Mesenchymal stem cell (in vitro differentiated cells and primary cell): Measurements from ENCODE around the gene SNX18.
A peak's percentile ranks its signal among the peaks of the same experiment; 100 is the strongest.

ENCODE experiments used
- DNase-seq: peaks from one replicate; pipeline ENCODE4 v3.0.0-alpha.2; 2013
- H2AFZ ChIP-seq: one replicate; pipeline ENCODE4 v1.6.1; 2013; ENCODE audit warnings: low read depth, mild to moderate bottlenecking, control low read depth, inconsistent platforms, low read length, moderate library complexity
- H2AK5ac ChIP-seq: 2 replicates; pipeline ENCODE4 v1.6.1; 2013; ENCODE audit warnings: low read length, moderate library complexity, mild to moderate bottlenecking, inconsistent platforms; ENCODE audit not compliant: severe bottlenecking
- H2BK120ac ChIP-seq: one replicate; pipeline ENCODE4 v1.6.1; 2013; ENCODE audit warnings: low read depth, mild to moderate bottlenecking, inconsistent platforms, low read length, moderate library complexity
- H2BK12ac ChIP-seq, 2 experiments: one replicate each; pipeline ENCODE4 v1.6.1; 2013; ENCODE audit warnings: inconsistent platforms in 2 of 2, low read length in 2 of 2, mild to moderate bottlenecking in 2 of 2, moderate library complexity in 2 of 2, control low read depth in 1 of 2
- H2BK15ac ChIP-seq: one replicate; pipeline ENCODE4 v1.6.1; 2013; ENCODE audit warnings: mild to moderate bottlenecking, low read depth, inconsistent platforms; ENCODE audit not compliant: poor library complexity, severe bottlenecking
- H2BK5ac ChIP-seq: 2 replicates; pipeline ENCODE4 v1.6.1; 2013; ENCODE audit warnings: low read depth, mild to moderate bottlenecking, low read length, control low read depth, inconsistent platforms; ENCODE audit not compliant: poor library complexity, severe bottlenecking
- H3K14ac ChIP-seq, 2 experiments: one replicate each; pipeline ENCODE4 v1.6.1; 2013; ENCODE audit warnings: inconsistent platforms in 2 of 2, low read length in 2 of 2, control low read depth in 1 of 2, mild to moderate bottlenecking in 1 of 2, moderate library complexity in 1 of 2
- H3K18ac ChIP-seq, 2 experiments: one replicate each; pipeline ENCODE4 v1.6.1; 2013; ENCODE audit warnings: inconsistent platforms in 2 of 2, low read length in 2 of 2, control low read depth in 1 of 2, low read depth in 1 of 2, mild to moderate bottlenecking in 1 of 2
- H3K23ac ChIP-seq, 2 experiments: one replicate each; pipeline ENCODE4 v1.6.1; 2013; ENCODE audit warnings: inconsistent platforms in 2 of 2, low read length in 2 of 2, mild to moderate bottlenecking in 2 of 2, moderate library complexity in 2 of 2, control low read depth in 1 of 2
- H3K27ac ChIP-seq: 2 replicates; pipeline ENCODE4 v1.5.1; 2013; ENCODE audit warnings: mild to moderate bottlenecking, moderate library complexity, low read length, control low read depth, inconsistent platforms; ENCODE audit not compliant: poor library complexity, severe bottlenecking
- H3K27me3 ChIP-seq, 2 experiments: 2 replicates each; pipeline versions ENCODE4 v1.6.1 to v1.7.0; 2013; ENCODE audit warnings: low read length in 2 of 2, mild to moderate bottlenecking in 2 of 2, moderate library complexity in 2 of 2, control low read depth in 1 of 2, inconsistent platforms in 1 of 2; ENCODE audit not compliant: control insufficient read depth in 1 of 2, insufficient read depth in 1 of 2
- H3K36me3 ChIP-seq, 2 experiments: 2 replicates each; pipeline versions ENCODE4 v1.6.1 to v1.7.0; 2013; ENCODE audit warnings: low read length in 2 of 2, control low read depth in 1 of 2, inconsistent platforms in 1 of 2, low read depth in 1 of 2, mild to moderate bottlenecking in 1 of 2; ENCODE audit not compliant: insufficient read depth in 2 of 2, control insufficient read depth in 1 of 2
- H3K4ac ChIP-seq, 2 experiments: one replicate each; pipeline ENCODE4 v1.6.1; 2013; ENCODE audit warnings: inconsistent platforms in 2 of 2, low read length in 2 of 2, mild to moderate bottlenecking in 2 of 2, moderate library complexity in 2 of 2, control low read depth in 1 of 2, low read depth in 1 of 2
- H3K4me1 ChIP-seq: 2 replicates; pipeline ENCODE4 v1.6.1; 2013; ENCODE audit warnings: low read depth, low read length, control low read depth; ENCODE audit not compliant: control insufficient read depth, insufficient read depth
- H3K4me2 ChIP-seq: 2 replicates; pipeline ENCODE4 v1.6.1; 2013; ENCODE audit warnings: low read length, mild to moderate bottlenecking, inconsistent platforms; ENCODE audit not compliant: poor library complexity, severe bottlenecking
- H3K4me3 ChIP-seq, 2 experiments: 2 replicates each; pipeline versions ENCODE4 v1.5.1 to v1.7.0; 2013; ENCODE audit warnings: low read length in 2 of 2, mild to moderate bottlenecking in 2 of 2, control low read depth in 1 of 2, low read depth in 1 of 2; ENCODE audit not compliant: insufficient read depth in 1 of 2
- H3K79me1 ChIP-seq: replicated peaks from 2 replicates; pipeline ENCODE4 v1.6.1; 2013; ENCODE audit warnings: mild to moderate bottlenecking, control low read depth, low read length, inconsistent platforms; ENCODE audit not compliant: poor library complexity, severe bottlenecking
- H3K9ac ChIP-seq: 2 replicates; pipeline ENCODE4 v1.7.0; 2013; ENCODE audit warnings: mild to moderate bottlenecking, low read length, moderate library complexity
- H3K9me3 ChIP-seq: 2 replicates; pipeline ENCODE4 v1.7.0; 2013; ENCODE audit warnings: mild to moderate bottlenecking, low read length; ENCODE audit not compliant: control insufficient read depth
- H4K8ac ChIP-seq: one replicate; pipeline ENCODE4 v1.6.1; 2013; ENCODE audit warnings: inconsistent platforms, mild to moderate bottlenecking, low read length, moderate library complexity
- H4K91ac ChIP-seq: one replicate; pipeline ENCODE4 v1.6.1; 2013; ENCODE audit warnings: mild to moderate bottlenecking, low read length, inconsistent platforms

Gene SNX18

GRCh38 chr5:54593779-54594178 lies 76.2 kb downstream of the SNX18 start:
- no peak overlapping the region for H3K27ac ChIP-seq
- H3K18ac ChIP-seq: no peak overlapping the region
- H3K23ac ChIP-seq: no peak overlapping the region
- no peak overlapping the region for H4K8ac ChIP-seq
- no peak overlapping the region for H2AFZ ChIP-seq
- no peak overlapping the region for H2BK15ac ChIP-seq
- H4K91ac ChIP-seq: no peak overlapping the region
- H3K4me1 ChIP-seq: no peaks in the 10 kb centered on the region
- no peak for DNase-seq
- peaks cover 22% of the 10 kb centered on the region for H3K9me3 ChIP-seq
- H2BK5ac ChIP-seq: no peak overlapping the region
- H2BK120ac ChIP-seq: no peak overlapping the region
- H2BK12ac ChIP-seq: no peak overlapping the region
- no peak overlapping the region for H3K4ac ChIP-seq
- no peaks in the 10 kb centered on the region for H3K36me3 ChIP-seq
- H3K27me3 ChIP-seq: no peaks in the 10 kb centered on the region
- H3K4me2 ChIP-seq: no peak overlapping the region
- no peaks in the 10 kb centered on the region for H3K79me1 ChIP-seq
- H3K4me3 ChIP-seq: no peak overlapping the region
- H3K9ac ChIP-seq: no peak overlapping the region
- no peak overlapping the region for H3K14ac ChIP-seq
- no peak overlapping the region for H2AK5ac ChIP-seq

GRCh38 chr5:54594181-54594580 lies 76.6 kb downstream of the SNX18 start:
- H3K9ac ChIP-seq: no peak overlapping the region
- no peak overlapping the region for H2AK5ac ChIP-seq
- no peaks in the 10 kb centered on the region for H3K4me1 ChIP-seq
- no peak overlapping the region for H3K27ac ChIP-seq
- H2BK120ac ChIP-seq: no peak overlapping the region
- H3K9me3 ChIP-seq: peaks cover 25% of the 10 kb centered on the region
- no peak overlapping the region for H4K91ac ChIP-seq
- H3K36me3 ChIP-seq: no peaks in the 10 kb centered on the region
- no peak overlapping the region for H4K8ac ChIP-seq
- no peak for DNase-seq
- H3K14ac ChIP-seq: no peak overlapping the region
- no peak overlapping the region for H2BK5ac ChIP-seq
- no peaks in the 10 kb centered on the region for H3K27me3 ChIP-seq
- no peak overlapping the region for H3K4me3 ChIP-seq
- H3K4ac ChIP-seq: no peak overlapping the region
- no peak overlapping the region for H2BK12ac ChIP-seq
- H3K79me1 ChIP-seq: no peaks in the 10 kb centered on the region
- no peak overlapping the region for H3K18ac ChIP-seq
- no peak overlapping the region for H2BK15ac ChIP-seq
- no peak overlapping the region for H3K23ac ChIP-seq
- H2AFZ ChIP-seq: no peak overlapping the region
- H3K4me2 ChIP-seq: no peak overlapping the region

- Histone ChIP-seq H2BK12ac (no peak overlapping the region), H2AFZ (no peak overlapping the region), H3K23ac (no peak overlapping the region), H4K91ac (no peak overlapping the region), H3K14ac (no peak overlapping the region), H2BK15ac (no peak overlapping the region), H3K4ac (no peak overlapping the region), H3K4me1 (no peaks in the 10 kb centered on the region), H3K9ac (no peak overlapping the region), H3K79me1 (no peaks in the 10 kb centered on the region), H2BK120ac (no peak overlapping the region), H3K9me3 (peaks cover 32% of the 10 kb centered on the region), H2BK5ac (no peak overlapping the region), H3K27me3 (no peaks in the 10 kb centered on the region), H3K4me3 (no peak overlapping the region), H3K36me3 (no peaks in the 10 kb centered on the region), H4K8ac (no peak overlapping the region), H3K27ac (no peak overlapping the region), H2AK5ac (no peak overlapping the region), H3K4me2 (no peak overlapping the region), H3K18ac (no peak overlapping the region)
- DNase-seq: peak; percentile 37
Observed at GRCh38 chr5:54595721-54596120, 78.2 kb downstream of the SNX18 start.
